ENCODE results near the gene CDC42EP4.

CDC42EP4 gene, protein sequence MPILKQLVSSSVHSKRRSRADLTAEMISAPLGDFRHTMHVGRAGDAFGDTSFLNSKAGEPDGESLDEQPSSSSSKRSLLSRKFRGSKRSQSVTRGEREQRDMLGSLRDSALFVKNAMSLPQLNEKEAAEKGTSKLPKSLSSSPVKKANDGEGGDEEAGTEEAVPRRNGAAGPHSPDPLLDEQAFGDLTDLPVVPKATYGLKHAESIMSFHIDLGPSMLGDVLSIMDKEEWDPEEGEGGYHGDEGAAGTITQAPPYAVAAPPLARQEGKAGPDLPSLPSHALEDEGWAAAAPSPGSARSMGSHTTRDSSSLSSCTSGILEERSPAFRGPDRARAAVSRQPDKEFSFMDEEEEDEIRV

GRCh38 chr17:73311781-73312641 is at the start of gene CDC42EP4:
TSS of gene CDC42EP4 (minus strand) at chr17:73312001. CDS start at chr17:73286500, 25,501 bp downstream.
- DNase-seq (ENCODE audit: insufficient read length, low spot score), result peak; percentile 95
- FAIRE-seq, result peak; percentile 42

GRCh38 chr17:73360961-73361761 is 49.4 kb upstream of the CDC42EP4 start:
- FAIRE-seq (no peak), DNase-seq (ENCODE audit: insufficient read length, low spot score) (no peak)

GRCh38 chr17:73359987-73360410 is 48.2 kb upstream of the CDC42EP4 start:
- DNase-seq (ENCODE audit: insufficient read length, low spot score) (no peak), FAIRE-seq (no peak)

DNA sequence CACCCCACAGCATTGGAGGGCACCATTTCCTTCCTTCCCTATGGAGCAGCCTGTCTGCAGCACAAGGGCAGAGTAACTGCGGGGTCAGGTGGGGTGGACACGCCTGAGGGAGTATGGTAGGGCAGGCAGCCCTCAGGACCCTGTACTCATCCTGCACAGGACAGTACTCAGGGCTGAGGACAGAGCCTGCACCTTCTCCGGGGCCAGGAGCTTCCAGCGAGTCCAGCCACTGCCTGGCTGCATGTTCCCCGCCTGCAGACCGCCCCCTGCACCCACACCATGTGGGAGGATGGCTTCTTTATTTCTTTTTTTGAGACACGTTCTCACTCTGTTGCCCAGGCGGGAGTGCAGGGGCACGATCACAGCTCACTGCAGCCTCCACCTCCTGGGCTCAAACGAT is 47.6 kb upstream of the CDC42EP4 start:
- no peak for DNase-seq (ENCODE audit: insufficient read length, low spot score)
- no peak for FAIRE-seq

GRCh38 chr17:73358668-73359067 is 46.9 kb upstream of the CDC42EP4 start:
- no peak for FAIRE-seq
- no peak for DNase-seq (ENCODE audit: insufficient read length, low spot score)

DNA sequence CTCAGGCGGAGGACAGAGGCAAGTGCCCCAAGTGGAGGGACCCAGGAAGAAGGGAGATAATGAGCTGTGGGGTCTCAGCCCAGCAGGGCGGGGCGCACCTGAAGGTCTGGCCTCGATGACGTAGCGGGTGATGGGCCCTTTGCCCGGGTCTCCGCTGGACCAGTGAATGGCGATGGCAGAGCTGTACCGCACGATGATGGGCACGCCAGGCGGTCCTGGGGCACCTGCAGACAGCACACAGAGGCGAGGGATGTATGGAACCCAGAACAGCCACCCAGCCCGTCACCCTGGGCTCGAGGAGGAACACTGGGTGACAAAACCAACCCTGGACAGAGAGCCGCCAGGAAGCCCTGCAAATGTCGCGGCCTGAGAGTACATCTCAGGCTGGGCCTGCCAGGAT is 46.2 kb upstream of the CDC42EP4 start:
- no peak for FAIRE-seq
- no peak for DNase-seq (ENCODE audit: insufficient read length, low spot score)

GRCh38 chr17:73357318-73357717 is 45.5 kb upstream of the CDC42EP4 start:
- DNase-seq (ENCODE audit: insufficient read length, low spot score), result no peak
- no peak for FAIRE-seq

DNA sequence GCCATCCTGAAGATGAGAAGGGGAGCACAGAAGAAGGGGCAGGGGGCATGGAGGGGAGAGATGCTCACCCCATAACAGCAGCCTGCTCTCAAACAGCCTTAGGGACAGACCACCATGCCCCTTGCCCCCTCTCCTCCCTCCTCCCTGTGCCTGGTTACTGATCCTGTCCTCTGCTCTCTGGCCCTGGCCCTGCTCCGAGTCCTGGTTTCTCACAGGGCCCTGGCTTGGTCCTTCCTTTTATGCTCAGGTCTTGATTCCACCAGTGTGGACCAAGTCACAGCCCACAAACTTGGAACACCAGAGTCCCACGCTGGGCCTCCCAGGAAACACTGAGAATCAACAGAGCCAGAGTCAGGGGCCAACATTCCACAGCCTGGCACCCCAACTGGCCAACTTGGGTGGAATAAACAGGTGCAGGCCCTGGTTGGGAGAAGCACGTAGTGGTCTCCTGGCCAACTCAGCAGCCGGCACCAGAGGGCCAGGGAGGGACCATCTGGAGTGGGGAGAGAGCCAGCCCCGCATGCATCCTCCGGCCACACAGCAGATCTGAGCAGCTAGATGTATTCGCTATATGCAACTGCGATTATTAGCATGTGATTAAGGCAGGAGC is 44.9 kb upstream of the CDC42EP4 start:
- FAIRE-seq (no peak), DNase-seq (ENCODE audit: insufficient read length, low spot score) (no peak)

GRCh38 chr17:73354423-73355284 is 42.9 kb upstream of the CDC42EP4 start:
- DNase-seq (ENCODE audit: insufficient read length, low spot score) (no peak), FAIRE-seq (no peak)

- FAIRE-seq, result no peak
- no peak for DNase-seq (ENCODE audit: insufficient read length, low spot score)
Measured at GRCh38 chr17:73352261-73352660, 40.5 kb upstream of the CDC42EP4 start.

DNA sequence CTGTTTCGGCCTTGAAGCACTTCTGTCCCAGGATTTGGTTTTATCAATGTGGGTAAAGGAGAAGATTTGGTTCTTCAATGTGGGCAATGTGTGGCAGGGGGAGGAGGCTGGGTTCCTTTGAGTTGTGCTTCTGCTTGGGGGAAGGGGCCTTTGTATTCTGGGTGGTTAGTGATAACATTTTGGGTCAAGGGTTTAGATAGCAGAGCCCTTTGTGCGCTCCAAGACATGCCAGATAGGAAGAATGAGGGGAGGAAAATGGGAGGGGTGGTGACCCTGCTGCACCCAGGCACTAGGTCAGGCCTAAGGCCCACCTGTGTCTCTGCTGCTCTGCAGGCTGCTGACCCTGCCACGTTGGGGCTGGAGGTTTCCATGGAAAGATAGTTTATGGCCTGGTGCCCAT is 40.0 kb upstream of the CDC42EP4 start:
- FAIRE-seq, result no peak
- DNase-seq (ENCODE audit: insufficient read length, low spot score), result no peak

DNA sequence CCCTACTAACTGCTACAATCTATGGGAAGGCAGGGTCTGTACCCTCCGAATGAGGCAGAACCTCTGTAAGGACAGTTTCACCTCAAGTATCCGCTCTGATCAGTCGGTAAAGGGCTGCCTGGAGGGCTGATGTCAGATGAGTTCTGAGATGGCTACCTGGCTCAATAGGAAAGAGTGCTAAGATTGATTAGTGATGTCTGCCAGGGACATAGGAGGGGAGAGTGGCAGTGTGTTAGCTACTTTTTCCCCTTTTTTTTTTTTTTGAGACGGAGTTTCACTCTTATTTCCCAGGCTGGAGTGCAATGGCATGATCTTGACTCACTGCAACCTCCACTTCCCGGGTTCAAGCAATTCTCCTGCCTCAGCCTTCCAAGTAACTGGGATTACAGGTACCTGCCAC is 39.1 kb upstream of the CDC42EP4 start:
- DNase-seq (ENCODE audit: insufficient read length, low spot score) (no peak), FAIRE-seq (no peak)

- no peak for FAIRE-seq
Measured at GRCh38 chr17:73349647-73350046, 37.8 kb upstream of the CDC42EP4 start.

GRCh38 chr17:73349138-73349537 is 37.3 kb upstream of the CDC42EP4 start:
- FAIRE-seq (no peak), DNase-seq (ENCODE audit: insufficient read length, low spot score) (no peak)

More at GRCh38 chr17:73349647-73350046, 37.8 kb upstream of the CDC42EP4 start:
- no peak for DNase-seq (ENCODE audit: insufficient read length, low spot score)

DNA sequence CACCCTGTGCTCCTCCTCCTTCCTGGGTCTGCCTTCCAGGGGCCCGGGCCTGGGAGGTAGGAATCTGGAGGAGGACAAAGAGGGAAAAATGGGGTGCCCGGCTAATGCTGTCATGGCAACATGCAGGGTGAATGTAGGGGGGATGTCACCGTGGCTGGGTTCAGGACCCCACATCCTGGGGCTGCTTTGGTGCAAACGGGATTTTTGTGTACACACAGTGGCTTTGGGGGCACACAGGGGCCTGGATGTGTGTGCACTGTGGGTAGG is 37.0 kb upstream of the CDC42EP4 start:
- no peak for DNase-seq (ENCODE audit: insufficient read length, low spot score)
- FAIRE-seq, result no peak

DNA sequence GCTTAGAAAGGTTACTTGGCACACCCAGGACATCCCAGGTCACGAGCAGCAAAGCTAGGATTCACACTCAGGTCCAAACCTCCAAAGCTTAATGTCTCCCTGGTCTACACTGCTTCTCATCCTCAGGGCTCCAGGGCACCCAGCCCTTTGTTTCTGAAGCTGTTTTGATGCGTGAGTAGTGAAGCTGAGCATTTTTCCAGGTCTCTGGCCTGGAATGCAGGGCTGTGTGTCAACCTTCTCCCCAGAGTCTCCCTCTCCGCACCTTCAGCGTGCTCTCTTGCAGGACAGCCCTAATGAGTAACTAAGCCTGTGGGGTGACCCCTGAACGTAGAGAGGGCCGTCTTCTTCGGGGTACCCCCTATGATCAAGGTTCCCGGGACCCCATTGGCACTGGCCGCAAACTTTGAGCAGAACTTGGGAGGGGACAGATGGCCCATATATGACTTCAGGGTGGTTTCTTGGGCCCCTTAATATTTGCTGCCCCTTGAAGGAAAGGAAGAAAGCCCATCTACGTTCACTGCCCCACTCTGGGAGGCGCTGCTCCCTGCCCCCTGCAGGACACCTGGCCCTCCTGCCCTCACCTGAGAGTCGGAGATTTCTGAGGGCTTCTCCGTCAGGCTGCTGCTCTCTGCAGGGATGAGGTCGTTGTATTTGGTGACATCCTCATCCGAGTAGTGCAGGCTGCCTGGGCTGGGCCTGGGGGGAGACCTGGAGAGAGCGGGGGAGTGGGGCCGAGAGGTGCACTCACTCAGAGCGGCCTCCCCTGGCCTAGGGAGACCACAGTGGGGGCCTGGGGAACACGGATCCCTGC is 36.4 kb upstream of the CDC42EP4 start:
- DNase-seq (ENCODE audit: insufficient read length, low spot score) (no peak), FAIRE-seq (no peak)

- FAIRE-seq, result no peak
Measured at GRCh38 chr17:73347351-73347750, 35.5 kb upstream of the CDC42EP4 start.

GRCh38 chr17:73346501-73347162 is 34.8 kb upstream of the CDC42EP4 start:
- FAIRE-seq (no peak), DNase-seq (ENCODE audit: insufficient read length, low spot score) (no peak)

More at GRCh38 chr17:73347351-73347750, 35.5 kb upstream of the CDC42EP4 start:
- no peak for DNase-seq (ENCODE audit: insufficient read length, low spot score)
